Measurements from ENCODE around the gene FAM171A1.

The FAM171A1 gene

GRCh38 chr10:15227611-15228372, 143.3 kb downstream of the FAM171A1 start:
- Histone ChIP-seq H3K4me3 (ENCODE audit: low read length, poor library complexity, severe bottlenecking) (no peak overlapping the region), H3K9ac (ENCODE audit: low read depth, low read length, poor library complexity, severe bottlenecking) (no peak overlapping the region), H3K9me3 (ENCODE audit: insufficient read depth, low read depth, low read length) (no peaks in the 10 kb centered on the region; the same call in 1 of the 2 replicates), H3K27me3 (ENCODE audit: insufficient read depth, low read length, poor library complexity, severe bottlenecking) (no peaks in the 10 kb centered on the region), H4K20me1 (ENCODE audit: insufficient read depth, low read length, poor library complexity, severe bottlenecking) (no peaks in the 10 kb centered on the region), H3K4me1 (ENCODE audit: insufficient read depth, low read length, poor library complexity, severe bottlenecking) (no peaks in the 10 kb centered on the region), H3K79me2 (ENCODE audit: insufficient read depth, low read length) (no peaks in the 10 kb centered on the region), H2AFZ (ENCODE audit: low read length) (no peak overlapping the region), H3F3A (ENCODE audit: low read depth) (no peaks in the 10 kb centered on the region), H3K9me2 (replicated peaks; ENCODE audit: low read depth, low read length) (no peaks in the 10 kb centered on the region), H3K36me3 (ENCODE audit: insufficient read depth, low read length) (no peaks in the 10 kb centered on the region), H3K4me2 (ENCODE audit: low read depth, low read length, poor library complexity, severe bottlenecking) (no peak overlapping the region)
- TF ChIP-seq EZH2phosphoT487 (IDR thresholded peaks at IDR 0.05; ENCODE audit: borderline replicate concordance) (no peak), CTCF (conservative IDR thresholded peaks at IDR 0.05; ENCODE audit: low read length) (no peak)

GRCh38 chr10:15225511-15225910, 145.6 kb downstream of the FAM171A1 start:
- no peak overlapping the region for H3K4me3 ChIP-seq (ENCODE audit: low read length, poor library complexity, severe bottlenecking)
- H3K9ac ChIP-seq (ENCODE audit: low read depth, low read length, poor library complexity, severe bottlenecking): no peak overlapping the region
- no peaks in the 10 kb centered on the region; the same call in 1 of the 2 replicates for H3K9me3 ChIP-seq (ENCODE audit: insufficient read depth, low read depth, low read length)
- H4K20me1 ChIP-seq (ENCODE audit: insufficient read depth, low read length, poor library complexity, severe bottlenecking): no peaks in the 10 kb centered on the region
- TF ChIP-seq EZH2phosphoT487 (IDR thresholded peaks at IDR 0.05; ENCODE audit: borderline replicate concordance): no peak
- TF ChIP-seq CTCF (conservative IDR thresholded peaks at IDR 0.05; ENCODE audit: low read length): no peak
- H3K4me1 ChIP-seq (ENCODE audit: insufficient read depth, low read length, poor library complexity, severe bottlenecking): no peaks in the 10 kb centered on the region
- no peaks in the 10 kb centered on the region for H3F3A ChIP-seq (ENCODE audit: low read depth)
- no peak overlapping the region for H3K4me2 ChIP-seq (ENCODE audit: low read depth, low read length, poor library complexity, severe bottlenecking)
- no peaks in the 10 kb centered on the region for H3K36me3 ChIP-seq (ENCODE audit: insufficient read depth, low read length)
- H3K79me2 ChIP-seq (ENCODE audit: insufficient read depth, low read length): no peaks in the 10 kb centered on the region
- H3K9me2 ChIP-seq (replicated peaks; ENCODE audit: low read depth, low read length): no peaks in the 10 kb centered on the region
- H2AFZ ChIP-seq (ENCODE audit: low read length): no peak overlapping the region
- no peaks in the 10 kb centered on the region for H3K27me3 ChIP-seq (ENCODE audit: insufficient read depth, low read length, poor library complexity, severe bottlenecking)

DNA sequence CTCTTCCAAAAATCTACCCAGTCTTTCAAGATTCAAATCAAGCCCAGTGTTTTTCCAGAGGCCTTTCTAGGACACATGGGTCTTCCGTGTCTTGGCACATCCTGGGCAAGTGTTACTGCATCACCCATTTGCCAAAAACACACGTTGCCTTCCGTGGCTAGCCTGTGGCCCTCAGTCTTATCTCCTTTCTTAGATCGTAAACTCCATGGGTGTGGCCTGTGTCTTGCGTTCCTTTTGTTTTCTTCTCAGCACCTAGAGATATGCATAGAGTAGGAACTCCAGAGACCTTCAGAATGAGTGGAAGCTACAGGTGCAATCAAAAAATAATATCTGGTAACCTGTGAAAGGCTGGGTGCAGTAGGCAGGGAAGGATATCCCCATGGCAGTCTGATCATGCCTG, 146.1 kb downstream of the FAM171A1 start:
- Histone ChIP-seq H3K36me3 (ENCODE audit: insufficient read depth, low read length) (no peaks in the 10 kb centered on the region), H3K4me2 (ENCODE audit: low read depth, low read length, poor library complexity, severe bottlenecking) (no peak overlapping the region), H3K9ac (ENCODE audit: low read depth, low read length, poor library complexity, severe bottlenecking) (no peak overlapping the region), H3K9me2 (replicated peaks; ENCODE audit: low read depth, low read length) (no peaks in the 10 kb centered on the region), H3F3A (ENCODE audit: low read depth) (no peaks in the 10 kb centered on the region), H3K9me3 (ENCODE audit: insufficient read depth, low read depth, low read length) (no peaks in the 10 kb centered on the region; the same call in 1 of the 2 replicates), H3K4me1 (ENCODE audit: insufficient read depth, low read length, poor library complexity, severe bottlenecking) (no peaks in the 10 kb centered on the region), H3K79me2 (ENCODE audit: insufficient read depth, low read length) (no peaks in the 10 kb centered on the region), H3K4me3 (ENCODE audit: low read length, poor library complexity, severe bottlenecking) (no peak overlapping the region), H4K20me1 (ENCODE audit: insufficient read depth, low read length, poor library complexity, severe bottlenecking) (no peaks in the 10 kb centered on the region), H2AFZ (ENCODE audit: low read length) (no peak overlapping the region), H3K27me3 (ENCODE audit: insufficient read depth, low read length, poor library complexity, severe bottlenecking) (no peaks in the 10 kb centered on the region)
- TF ChIP-seq EZH2phosphoT487 (IDR thresholded peaks at IDR 0.05; ENCODE audit: borderline replicate concordance): no peak

GRCh38 chr10:15223174-15223573, 147.9 kb downstream of the FAM171A1 start:
- TF ChIP-seq CTCF (conservative IDR thresholded peaks at IDR 0.05; ENCODE audit: low read length) (no peak), EZH2phosphoT487 (IDR thresholded peaks at IDR 0.05; ENCODE audit: borderline replicate concordance) (no peak)
- no peaks in the 10 kb centered on the region for H3K36me3 ChIP-seq (ENCODE audit: insufficient read depth, low read length)

More at GRCh38 chr10:15223174-15223573, 147.9 kb downstream of the FAM171A1 start:
- H3K9me2 ChIP-seq (replicated peaks; ENCODE audit: low read depth, low read length): no peaks in the 10 kb centered on the region
- H4K20me1 ChIP-seq (ENCODE audit: insufficient read depth, low read length, poor library complexity, severe bottlenecking): no peaks in the 10 kb centered on the region
- H3K9ac ChIP-seq (ENCODE audit: low read depth, low read length, poor library complexity, severe bottlenecking): no peak overlapping the region
- H3K4me1 ChIP-seq (ENCODE audit: insufficient read depth, low read length, poor library complexity, severe bottlenecking): no peaks in the 10 kb centered on the region
- H3F3A ChIP-seq (ENCODE audit: low read depth): no peaks in the 10 kb centered on the region
- H3K4me2 ChIP-seq (ENCODE audit: low read depth, low read length, poor library complexity, severe bottlenecking): no peak overlapping the region
- no peaks in the 10 kb centered on the region; the same call in 1 of the 2 replicates for H3K9me3 ChIP-seq (ENCODE audit: insufficient read depth, low read depth, low read length)
- no peak overlapping the region for H3K4me3 ChIP-seq (ENCODE audit: low read length, poor library complexity, severe bottlenecking)
- no peaks in the 10 kb centered on the region for H3K79me2 ChIP-seq (ENCODE audit: insufficient read depth, low read length)
- H2AFZ ChIP-seq (ENCODE audit: low read length): no peak overlapping the region
- H3K27me3 ChIP-seq (ENCODE audit: insufficient read depth, low read length, poor library complexity, severe bottlenecking): no peaks in the 10 kb centered on the region
